GM12878 (cell line): Measurements from ENCODE around the gene CAMKK2. TPM values are rescaled to one million over a fixed set of nuclear protein-coding genes. Genes with fewer than 3 reads are reported as not detected.

Experiments used
- ATAC-seq: fragments of 200-7000 bp; cut with Tn5 transposase; 3 replicates; pipeline ENCODE4 v1.9.1; 2020; ENCODE audit warnings: mild to moderate bottlenecking, moderate library complexity
- BruUV-seq: library from RNA; stranded (reverse); fragments of 400-500 nt; replicated peaks from 2 replicates; lab custom pipeline; 2021; lab: Mats Ljungman, UMichigan
- CTCF ChIA-PET: fragments of 300-600 bp; sonication (Branson Sonifier 250); formaldehyde crosslinking; extraction: SDS; loops from one replicate; lab custom pipeline; 2021; ENCODE audit warnings: inconsistent platforms; lab: Yijun Ruan, JAX
- POLR2A ChIA-PET: fragments of 350-600 bp; formaldehyde crosslinking; extraction: SDS; loops from one replicate; lab custom pipeline; 2021; ENCODE audit warnings: inconsistent platforms; lab: Charles Lee
- RAD21 ChIA-PET: fragments of 300-600 bp; sonication (Branson Sonifier 250); formaldehyde crosslinking; loops from one replicate; lab custom pipeline; 2023; ENCODE audit warnings: antibody characterized with exemption; ENCODE audit not compliant: unreplicated experiment; lab: Charles Lee
- SMC1A ChIA-PET: fragments of 300-600 bp; sonication (Branson Sonifier 250); formaldehyde crosslinking; loops from one replicate; lab custom pipeline; 2023; ENCODE audit not compliant: unreplicated experiment, uncharacterized antibody; lab: Charles Lee
- DNase-seq: peaks from one replicate; pipeline ENCODE4 v3.0.0-alpha.2; 2011; ENCODE audit warnings: low read depth, low spot score
- FAIRE-seq: peaks from 3 replicates; lab custom pipeline; 2011; peaks lifted over from hg19 to GRCh38; lab: Jason Lieb, UNC
- H2AFZ ChIP-seq: 2 replicates; pipeline ENCODE4 v1.6.0; 2011; ENCODE audit warnings: low read depth, low read length, control low read depth; ENCODE audit not compliant: control insufficient read depth
- H3K27ac ChIP-seq: 2 replicates; pipeline ENCODE4 v1.5.1; 2011; ENCODE audit warnings: control low read depth; ENCODE audit not compliant: control insufficient read depth, insufficient read depth
- H3K27me3 ChIP-seq, 2 experiments: replicated peaks in 1 of 2; 2 replicates each; pipeline versions ENCODE4 v1.6.0 to v1.6.1; 2011; ENCODE audit warnings: low read length in 1 of 2; ENCODE audit not compliant: control insufficient read depth in 2 of 2, insufficient read depth in 2 of 2
- H3K36me3 ChIP-seq, 2 experiments: 2 replicates each; pipeline ENCODE4 v1.5.1; 2011; ENCODE audit warnings: low read length in 1 of 2; ENCODE audit not compliant: control insufficient read depth in 2 of 2, insufficient read depth in 2 of 2
- H3K4me1 ChIP-seq: 2 replicates; pipeline ENCODE4 v1.6.1; 2011; ENCODE audit warnings: mild to moderate bottlenecking, low read length, moderate library complexity, mixed read lengths; ENCODE audit not compliant: control insufficient read depth, insufficient read depth
- H3K4me2 ChIP-seq: 2 replicates; pipeline ENCODE4 v1.6.0; 2011; ENCODE audit warnings: control low read depth; ENCODE audit not compliant: control insufficient read depth, insufficient read depth
- H3K4me3 ChIP-seq: fragments of 200-600 bp; sonication (generic); 2 replicates; pipeline ENCODE4 v1.5.1; 2016
- H3K79me2 ChIP-seq: 2 replicates; pipeline ENCODE4 v1.6.0; 2011; ENCODE audit warnings: low read length; ENCODE audit not compliant: control insufficient read depth, insufficient read depth
- H3K9ac ChIP-seq: 2 replicates; pipeline ENCODE4 v1.8.0; 2011; ENCODE audit warnings: low read length, control low read depth, mixed read lengths; ENCODE audit not compliant: control insufficient read depth, insufficient read depth
- H3K9me3 ChIP-seq: replicated peaks from 3 replicates; pipeline ENCODE4 v1.5.1; 2011; ENCODE audit warnings: mild to moderate bottlenecking, low read length; ENCODE audit not compliant: control insufficient read depth, insufficient read depth
- H4K20me1 ChIP-seq: 2 replicates; pipeline ENCODE4 v1.6.0; 2011; ENCODE audit not compliant: control insufficient read depth, insufficient read depth
- HDAC6 ChIP-seq: fragments of 200-600 bp; sonication (generic); IDR thresholded peaks from one replicate; pipeline ENCODE4 v1.8.0; 2017; ENCODE audit warnings: antibody characterized with exemption; ENCODE audit not compliant: unreplicated experiment
- KAT2A ChIP-seq: conservative IDR thresholded peaks from 2 replicates; pipeline ENCODE4 v1.6.1; 2011; ENCODE audit warnings: low read depth, low read length; ENCODE audit not compliant: control insufficient read depth
- NFXL1 ChIP-seq: fragments of 450-650 bp; IDR thresholded peaks from 2 replicates; pipeline ENCODE4 v1.6.1; 2017; ENCODE audit warnings: antibody characterized with exemption, mild to moderate bottlenecking, borderline replicate concordance
- NR2C1 ChIP-seq: fragments of 450-650 bp; IDR thresholded peaks from 2 replicates; pipeline ENCODE4 v1.6.1; 2017; ENCODE audit warnings: antibody characterized with exemption, mild to moderate bottlenecking, moderate library complexity
- PML ChIP-seq: IDR thresholded peaks from 2 replicates; pipeline ENCODE4 v1.6.1; 2012; ENCODE audit warnings: low read length, inconsistent platforms
- RELA ChIP-seq: fragments of 450-650 bp; IDR thresholded peaks from 2 replicates; pipeline ENCODE4 v1.8.0; 2014; ENCODE audit warnings: borderline replicate concordance; ENCODE audit not compliant: partially characterized antibody
- TCF3 ChIP-seq: IDR thresholded peaks from 2 replicates; pipeline ENCODE4 v1.6.1; 2012; ENCODE audit warnings: low read depth, mild to moderate bottlenecking, low read length, borderline replicate concordance; ENCODE audit not compliant: insufficient read depth
- ZNF274 ChIP-seq: IDR thresholded peaks from one replicate; pipeline ENCODE4 v1.8.0; 2011; ENCODE audit not compliant: insufficient read length, insufficient read depth
- WGBS: methylation state at CpG from one replicate; pipeline ENCODE4 v1.1.6; 2016; ENCODE audit warnings: low lambda C conversion rate; ENCODE audit not compliant: insufficient replicate concordance, insufficient coverage; ENCODE audit errors: missing lambda C conversion rate; 5-methylcytosine and 5-hydroxymethylcytosine counted together
- in situ Hi-C: fragments of 300-500 bp; cut with MboI; formaldehyde crosslinking; loops from 9 replicates; pipeline ENCODE4 v1.14.3; 2018; ENCODE audit warnings: mixed read lengths
- intact Hi-C: fragments of 100-400 bp; cut with micrococcal nuclease; formaldehyde crosslinking; loops from one replicate; pipeline ENCODE4 v1.14.2; 2022; ENCODE audit not compliant: unreplicated experiment
- polyA plus RNA-seq, 11 experiments: library from polyadenylated mRNA; depleted of rRNA in 4 of 11; unstranded in 6 of 11; stranded (reverse) in 5 of 11; fragments of >200 nt; fragmentation: Nextera tagmentation in 4 of 11; fragmentation: Illumina TruSeq in 1 of 11; extraction: Ambion mirVana in 4 of 11; extraction: Trizol in 1 of 11; gene quantifications; 1 replicate in 1 of 11; 2 replicates in 10 of 11; pipeline versions ENCODE4 v1.2.1 to v1.2.3, GENCODE V29; 2011 to 2016; ENCODE audit warnings: inconsistent platforms in 2 of 11, missing spikeins in 2 of 11, low read depth in 1 of 11
- total RNA-seq, 4 experiments: library from RNA; depleted of rRNA in 3 of 4; stranded (reverse); fragments of >200 nt in 3 of 4; fragmentation: Illumina TruSeq in 1 of 4; extraction: Trizol in 1 of 4; gene quantifications; 2 replicates each; pipeline versions ENCODE4 v1.2.1 to v1.2.3, GENCODE V29; 2013 to 2021

Gene CAMKK2
- total and polyA plus RNA-seq, 10 of the 15 experiments (the other 5 are each of a cell fraction or from before 2014, with no cell fraction given), result 5.2 to 40.6 (median 26.6) TPM

DNA sequence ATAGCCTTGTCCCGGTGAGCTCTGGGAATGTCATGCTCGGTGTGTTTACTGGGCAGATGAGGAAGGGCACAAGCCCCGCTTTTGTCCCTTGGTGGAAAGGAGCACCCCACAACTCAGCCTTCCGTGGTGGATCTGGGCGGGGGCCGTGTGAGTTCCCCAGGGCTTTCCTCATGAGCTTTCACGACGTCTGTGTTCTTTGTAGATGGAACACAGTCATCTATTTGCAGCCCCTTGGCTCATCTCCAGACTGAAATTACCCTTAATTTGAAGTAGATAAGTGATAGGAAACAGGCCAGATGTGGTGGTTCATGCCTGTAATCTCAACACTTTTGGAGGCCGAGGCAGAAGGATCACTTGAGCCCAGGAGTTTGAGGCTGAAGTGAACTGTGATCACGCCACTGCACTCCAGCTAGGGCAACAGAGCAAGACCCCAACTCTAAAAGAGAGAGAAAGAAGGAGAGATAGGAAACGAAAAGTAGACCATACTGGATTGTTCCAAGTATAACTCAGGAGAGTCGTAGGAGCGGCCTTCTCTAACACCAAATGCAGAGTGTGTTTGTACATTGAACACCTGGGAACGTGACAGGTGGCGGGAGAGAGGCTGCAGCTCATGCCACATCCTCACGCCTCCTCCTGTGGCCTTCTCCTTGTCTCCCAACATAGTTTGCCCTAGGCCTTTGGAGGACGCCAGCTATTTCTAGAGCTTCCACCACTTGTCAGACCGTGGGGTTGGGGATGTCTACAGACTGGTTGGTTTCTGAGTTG lies 77.7 kb downstream of the CAMKK2 start:
- H3K36me3 ChIP-seq, result peaks cover 0 to 4% of the 10 kb centered on the region in 2 experiments; a peak in 3 of 4 replicates
- H3K79me2 ChIP-seq, result no peaks in the 10 kb centered on the region
- CTCF ChIA-PET, result interaction anchor here (0.5 to 1.1 kb wide), 2 partner anchors 28 to 40 kb away, joined by 3 to 4 read pairs; no protein-coding TSS in a partner anchor
- WGBS, result 89% methylated on average over 18 of the region's 18 CpGs
- in situ Hi-C loops, result no loop called here
- SMC1A ChIA-PET, result interaction anchor here (0.7 kb wide), 1 partner anchor 116 kb away, joined by 4 read pairs; no protein-coding TSS in a partner anchor
- H3K9me3 ChIP-seq, result no peaks in the 10 kb centered on the region
- no peak for DNase-seq
- no peaks in the 10 kb centered on the region for H4K20me1 ChIP-seq
- BruUV-seq, result no TSS peak
- intact Hi-C loops, result no loop called here
- POLR2A ChIA-PET, result no interaction called here
- no peak for FAIRE-seq
- H3K9ac ChIP-seq, result no peak overlapping the region
- no peak overlapping the region for H2AFZ ChIP-seq
- ATAC-seq, result no peak
- RAD21 ChIA-PET, result no interaction called here
- TF ChIP-seq ZNF274 (no peak), PML (no peak)
- TF ChIP-seq, all 136 proteins: peak for 0
- Histone ChIP-seq H3K4me2 (no peak overlapping the region), H3K27ac (no peak overlapping the region), H3K4me1 (peaks cover 9% of the 10 kb centered on the region), H3K4me3 (no peak overlapping the region), H3K27me3 (no peaks in the 10 kb centered on the region)

- Histone ChIP-seq H3K4me3 (no peak overlapping the region), H2AFZ (no peak overlapping the region), H4K20me1 (no peaks in the 10 kb centered on the region), H3K36me3 (peaks cover 0 to 3% of the 10 kb centered on the region in 2 experiments; a peak in 3 of 4 replicates), H3K4me2 (no peak overlapping the region), H3K27ac (no peak overlapping the region), H3K27me3 (no peaks in the 10 kb centered on the region), H3K79me2 (no peaks in the 10 kb centered on the region; the same call in 1 of the 2 replicates), H3K9ac (no peak overlapping the region), H3K4me1 (peaks cover 8% of the 10 kb centered on the region), H3K9me3 (no peaks in the 10 kb centered on the region)
- DNase-seq, result no peak
- ChIA-PET POLR2A (no interaction called here), RAD21 (no interaction called here), SMC1A (interaction anchor here (1.3 kb wide), 1 partner anchor 40 kb away, joined by 3 read pairs; no protein-coding TSS in a partner anchor), CTCF (interaction anchor here (1.1 to 2.4 kb wide), 2 partner anchors 13 to 41 kb away, joined by 3 to 7 read pairs; no protein-coding TSS in a partner anchor)
- in situ Hi-C loops, result no loop called here
- no TSS peak for BruUV-seq
- no peak for ATAC-seq
- TF ChIP-seq RELA (no peak), NR2C1 (no peak), NFXL1 (no peak), KAT2A (no peak), TCF3 (no peak), HDAC6 (no peak)
- WGBS, result 97% methylated on average over 5 of the region's 5 CpGs
- intact Hi-C loops, result no loop called here
- no peak for FAIRE-seq
Observed at GRCh38 chr12:121217761-121218160, 78.7 kb downstream of the CAMKK2 start.
